ENCODE data around the gene ACSL1.

Gene ACSL1, protein sequence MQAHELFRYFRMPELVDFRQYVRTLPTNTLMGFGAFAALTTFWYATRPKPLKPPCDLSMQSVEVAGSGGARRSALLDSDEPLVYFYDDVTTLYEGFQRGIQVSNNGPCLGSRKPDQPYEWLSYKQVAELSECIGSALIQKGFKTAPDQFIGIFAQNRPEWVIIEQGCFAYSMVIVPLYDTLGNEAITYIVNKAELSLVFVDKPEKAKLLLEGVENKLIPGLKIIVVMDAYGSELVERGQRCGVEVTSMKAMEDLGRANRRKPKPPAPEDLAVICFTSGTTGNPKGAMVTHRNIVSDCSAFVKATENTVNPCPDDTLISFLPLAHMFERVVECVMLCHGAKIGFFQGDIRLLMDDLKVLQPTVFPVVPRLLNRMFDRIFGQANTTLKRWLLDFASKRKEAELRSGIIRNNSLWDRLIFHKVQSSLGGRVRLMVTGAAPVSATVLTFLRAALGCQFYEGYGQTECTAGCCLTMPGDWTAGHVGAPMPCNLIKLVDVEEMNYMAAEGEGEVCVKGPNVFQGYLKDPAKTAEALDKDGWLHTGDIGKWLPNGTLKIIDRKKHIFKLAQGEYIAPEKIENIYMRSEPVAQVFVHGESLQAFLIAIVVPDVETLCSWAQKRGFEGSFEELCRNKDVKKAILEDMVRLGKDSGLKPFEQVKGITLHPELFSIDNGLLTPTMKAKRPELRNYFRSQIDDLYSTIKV
- total RNA-seq: 375 to 4,927 (median 629) reads per million in 17 experiments

DNA sequence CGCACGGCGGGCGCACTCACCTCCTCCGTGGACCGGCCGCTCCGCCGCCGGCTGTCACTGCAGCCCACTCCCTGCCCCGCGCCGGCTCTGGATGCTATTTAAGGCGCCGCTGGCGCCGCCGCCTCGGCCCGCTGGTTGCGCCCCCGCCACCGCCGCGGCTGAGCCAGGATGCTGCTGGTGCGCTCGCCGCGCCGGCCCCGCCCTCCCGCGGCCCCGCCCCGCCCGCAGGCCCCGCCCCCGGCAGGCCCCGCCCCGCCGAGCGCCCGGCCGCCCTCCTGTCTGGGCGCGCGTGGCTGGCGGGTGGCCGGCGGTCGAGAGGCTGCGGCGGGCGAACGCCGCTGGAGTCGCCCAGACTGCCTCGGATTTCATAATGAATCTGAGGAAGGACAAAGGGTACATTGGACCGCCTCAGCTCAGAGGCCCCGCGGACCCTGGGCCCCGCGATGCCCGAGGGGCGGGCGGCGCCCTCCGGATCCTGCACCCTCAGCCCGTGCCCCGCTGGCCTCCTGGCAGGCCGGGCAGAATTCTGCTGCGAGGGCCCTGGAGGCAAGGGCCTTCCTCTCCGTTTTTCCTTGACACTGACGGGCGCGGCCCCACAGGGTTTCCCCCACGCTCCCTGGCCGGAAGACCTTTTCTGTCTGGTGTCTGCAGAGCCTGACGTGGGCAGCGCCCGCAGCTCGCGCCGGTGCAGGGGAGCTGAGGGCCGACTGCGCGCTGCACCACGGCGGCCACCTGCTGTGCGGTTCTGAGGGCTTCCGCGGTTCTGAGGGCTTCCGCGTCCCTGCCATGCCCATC lies at the start of gene ACSL1:
ACSL1 (minus strand) TSS at position 73 of the 795 bp plus-strand sequence. CDS start 22,454 bp downstream, outside the sequence.
- peak; percentile 89 to 96 (median 93) for DNase-seq

DNA sequence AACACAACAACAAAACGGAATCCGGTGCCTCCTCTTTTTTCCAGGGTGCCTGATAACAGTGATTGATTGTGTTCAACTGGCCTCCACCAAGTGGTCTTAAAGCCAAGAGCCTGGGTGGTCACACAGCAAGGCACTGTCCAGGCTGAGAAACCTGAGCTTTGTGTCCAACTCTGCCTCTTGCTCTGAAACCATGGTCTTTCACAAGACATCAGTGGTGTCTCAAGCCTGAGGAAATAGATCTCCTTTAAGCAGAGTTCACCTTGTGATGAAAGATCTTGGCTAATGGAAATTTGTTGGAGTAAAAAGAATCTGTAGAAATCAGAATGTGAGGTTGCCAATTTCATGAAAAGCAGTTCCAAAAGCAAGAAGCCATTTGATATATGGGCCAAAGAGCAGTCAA lies 47.3 kb upstream of the ACSL1 start:
- no peak for DNase-seq

DNA sequence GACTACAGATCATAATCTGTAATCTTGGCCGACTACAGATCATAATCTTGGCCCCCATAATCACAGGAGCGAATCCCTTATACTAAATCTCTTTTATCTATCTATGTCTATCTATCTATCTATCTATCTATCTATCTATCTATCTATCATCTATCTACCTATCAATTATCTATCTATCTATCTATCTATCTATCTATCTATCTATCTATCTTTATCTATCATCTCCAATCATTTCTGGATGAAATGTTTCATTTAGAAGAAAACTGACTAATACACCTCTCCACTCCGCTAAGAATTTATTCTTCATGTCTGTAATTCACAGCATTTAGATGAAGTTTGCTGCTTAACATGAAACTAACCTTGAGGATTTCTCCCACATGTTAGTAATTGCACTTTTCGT lies 45.0 kb upstream of the ACSL1 start:
- no peak for DNase-seq

DNA sequence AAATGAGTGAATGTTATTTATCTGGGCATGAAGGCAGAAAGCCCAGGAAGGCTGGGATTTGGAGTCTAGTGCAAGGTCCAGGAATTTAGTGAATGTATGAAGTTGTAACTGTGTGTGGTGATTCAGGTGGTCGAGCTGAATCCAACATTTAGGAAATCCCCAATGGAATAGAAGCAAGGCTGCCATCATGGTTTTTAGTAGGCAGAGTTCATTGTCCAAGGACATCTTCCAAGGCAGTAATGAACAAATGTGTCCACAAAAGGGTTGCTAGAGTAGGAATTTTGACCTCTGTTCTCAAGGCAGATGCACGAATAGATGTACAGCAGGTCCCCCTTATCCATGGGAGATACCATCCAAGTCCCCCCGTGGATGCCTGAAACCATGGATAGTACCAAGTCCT lies 42.9 kb upstream of the ACSL1 start:
- no peak for DNase-seq

DNA sequence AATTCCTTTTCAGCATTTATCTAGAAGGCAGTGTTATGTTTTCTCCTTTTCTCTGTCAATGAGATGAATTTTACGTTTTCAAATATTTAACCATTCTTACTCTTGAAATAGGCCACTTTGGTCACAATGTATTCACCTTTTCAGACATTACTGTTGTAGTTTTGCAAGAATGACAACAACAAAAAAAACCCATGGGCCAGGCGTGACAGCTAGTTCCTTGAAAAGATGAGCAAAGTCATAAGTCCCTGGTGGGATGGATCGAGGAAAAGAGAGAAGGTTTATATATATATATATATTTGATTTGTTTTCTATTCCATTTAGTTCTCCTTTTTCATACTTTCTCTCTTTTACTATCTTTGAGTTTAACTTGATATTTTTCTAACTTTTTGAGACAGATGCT lies 38.1 kb upstream of the ACSL1 start:
- DNase-seq: no peak

DNA sequence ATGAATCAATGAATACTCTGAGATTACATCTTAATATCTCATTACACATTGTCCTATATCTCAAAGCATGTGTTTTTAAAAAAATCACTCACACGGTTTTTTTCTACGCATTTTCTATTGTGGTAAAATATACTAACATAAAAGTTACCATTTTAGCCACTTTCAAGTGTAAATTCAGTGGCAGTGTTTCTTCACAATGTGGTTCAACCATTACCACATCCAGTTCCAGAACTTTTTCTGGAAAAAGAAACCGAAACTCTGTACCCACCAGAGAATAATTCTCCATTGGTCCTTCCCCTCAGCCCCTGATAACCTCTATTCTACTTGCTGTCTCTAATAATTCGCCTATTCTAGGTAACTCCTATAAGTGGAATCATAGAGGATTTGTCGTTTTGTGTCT lies 35.3 kb upstream of the ACSL1 start:
- peak in 2 of 4 experiments; percentile 23 to 53 for DNase-seq

DNA sequence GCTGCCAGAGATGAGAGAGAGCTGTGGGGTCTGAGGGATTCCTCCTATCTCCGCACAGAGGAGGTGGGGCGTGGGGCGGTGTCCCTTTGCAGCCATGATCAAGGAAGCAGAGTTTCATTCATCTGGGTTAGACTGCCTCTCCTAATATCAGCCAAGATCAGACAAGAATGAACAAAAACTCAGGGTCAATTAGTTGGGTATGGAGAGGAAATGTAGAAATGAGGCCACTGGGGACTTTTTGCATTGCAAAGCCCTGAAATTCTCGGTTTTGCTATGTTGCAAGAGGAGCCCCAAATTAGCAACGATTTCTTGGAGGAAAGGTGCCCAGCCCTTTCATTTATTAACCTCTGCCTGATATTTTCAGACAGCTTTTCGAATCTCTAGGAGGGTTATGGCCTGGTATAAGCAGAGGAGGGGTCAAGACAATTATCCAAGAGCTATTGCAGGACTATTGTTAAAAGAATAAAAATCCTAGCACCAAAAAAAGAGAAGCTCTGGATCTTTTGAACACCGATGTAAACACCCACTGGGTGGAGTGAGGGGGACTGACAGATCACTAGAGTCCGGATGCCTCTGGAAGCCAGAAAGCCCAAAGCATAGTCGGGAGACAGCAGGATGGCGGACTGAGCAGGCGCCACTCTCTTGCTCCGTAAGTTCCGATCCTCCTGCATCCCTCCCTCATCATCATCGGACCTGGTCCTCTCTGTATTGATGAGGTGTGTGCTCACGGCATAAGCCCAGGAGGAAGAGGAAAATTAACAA lies 34.4 kb upstream of the ACSL1 start:
- DNase-seq: peak; percentile 35 to 64 (median 58)

DNA sequence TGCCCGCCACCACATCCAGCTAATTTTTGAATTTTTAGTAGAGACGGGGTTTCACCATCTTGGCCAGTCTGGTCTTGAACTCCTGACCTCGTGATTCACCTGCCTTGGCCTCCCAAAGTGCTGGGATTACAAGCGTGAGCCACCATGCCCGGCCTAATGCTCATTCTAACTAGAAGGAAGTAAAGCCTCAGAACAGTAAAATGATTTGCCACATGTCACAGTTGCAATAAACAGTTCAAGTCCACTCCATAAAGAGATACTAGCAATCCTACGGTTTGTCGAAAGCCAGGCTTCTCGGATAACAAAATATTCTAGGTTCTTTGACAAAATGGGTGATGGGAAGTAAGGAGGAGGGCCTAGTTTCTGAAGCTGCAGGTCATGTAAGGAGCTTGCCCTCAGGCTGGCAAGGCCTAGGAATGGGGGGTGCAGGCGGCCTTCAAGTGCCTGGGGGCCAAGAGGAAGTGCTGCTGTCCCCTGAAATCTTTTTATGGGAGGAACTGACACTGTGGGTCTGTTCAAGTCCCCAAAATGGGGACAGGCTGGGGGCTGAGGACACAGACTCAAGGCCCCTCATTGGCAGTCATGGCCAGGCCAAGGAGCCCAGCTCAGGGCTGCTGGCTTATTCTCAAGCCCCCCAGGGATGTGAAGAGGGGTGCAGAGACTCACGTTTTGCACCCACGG lies 31.8 kb upstream of the ACSL1 start:
- peak in 2 of 4 experiments; percentile 45 to 57 for DNase-seq

DNA sequence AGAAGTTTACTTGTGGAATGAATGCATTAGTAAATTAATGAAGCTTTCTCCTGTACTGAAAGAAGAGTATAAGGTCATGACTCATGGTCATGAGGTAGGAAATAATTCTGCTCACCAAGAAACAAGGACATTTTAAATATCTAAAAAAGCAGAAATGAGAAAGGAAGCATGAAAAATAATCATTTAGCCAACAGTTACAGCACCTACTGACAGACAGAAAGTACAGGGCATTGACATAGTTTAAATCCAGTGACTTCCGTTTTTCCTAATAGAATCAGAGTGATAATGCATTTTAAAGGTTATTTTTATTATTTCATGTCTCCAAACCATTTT lies 30.5 kb upstream of the ACSL1 start:
- DNase-seq: peak; percentile 34 to 95 (median 70)

DNA sequence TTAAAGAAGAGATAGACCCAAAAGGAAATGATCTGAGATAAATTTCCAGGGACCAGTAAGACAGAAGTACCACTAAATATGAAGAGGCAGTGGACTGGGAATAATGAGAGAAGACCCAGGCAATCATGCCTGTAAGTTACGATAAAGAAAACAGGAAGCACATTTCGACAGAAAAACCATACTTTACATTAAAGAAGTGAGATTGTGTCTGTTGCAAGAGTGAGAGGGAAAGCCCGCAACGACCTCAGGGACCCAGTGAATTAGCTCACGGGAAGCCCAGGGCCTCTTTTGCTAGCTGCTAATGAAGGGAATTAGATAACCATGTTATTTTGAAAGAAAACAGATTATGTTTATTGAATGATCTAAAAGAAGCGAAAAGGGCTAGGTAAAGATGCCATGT lies 28.9 kb upstream of the ACSL1 start:
- DNase-seq: peak; percentile 73 to 90 (median 88)

DNA sequence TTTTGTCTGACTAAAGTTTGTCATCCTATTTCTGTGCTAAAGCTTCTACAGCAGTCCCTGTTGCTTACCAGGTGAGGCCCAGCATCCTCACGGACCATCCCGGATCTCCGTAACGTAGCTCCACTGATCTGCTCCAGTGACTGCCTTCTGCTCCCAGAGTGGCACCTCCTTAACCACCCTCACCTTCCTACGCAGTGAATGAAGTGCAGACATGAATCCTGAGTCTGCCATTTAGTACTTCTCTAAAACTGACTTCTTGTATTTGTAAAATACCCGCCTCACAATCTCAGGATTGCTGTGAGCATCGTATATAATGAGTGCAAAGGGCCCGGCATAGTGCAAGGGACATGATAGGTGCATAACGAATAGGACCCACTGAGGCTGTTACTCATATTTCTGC lies 27.7 kb upstream of the ACSL1 start:
- DNase-seq: peak; percentile 38 to 72 (median 60)

DNA sequence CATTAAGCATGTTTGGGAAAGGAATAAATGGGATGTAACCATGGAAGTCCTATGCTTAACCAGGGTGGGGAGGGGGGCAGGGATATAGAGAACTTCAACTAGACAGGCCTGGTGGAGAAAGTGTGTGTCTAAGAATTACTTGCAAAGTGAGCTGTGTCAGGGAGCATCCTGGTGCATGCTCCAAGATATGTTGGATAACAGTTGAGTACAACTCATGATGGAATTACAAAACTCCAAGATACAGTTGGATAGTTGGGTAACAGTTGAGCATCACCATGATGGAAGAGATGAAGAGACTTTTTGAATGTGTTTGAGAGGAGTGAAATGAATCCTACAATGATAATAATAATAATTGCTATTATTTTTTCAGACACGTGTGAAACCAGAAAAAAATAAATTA lies 26.1 kb upstream of the ACSL1 start:
- peak in 1 of 4 experiments; percentile 32 for DNase-seq

DNA sequence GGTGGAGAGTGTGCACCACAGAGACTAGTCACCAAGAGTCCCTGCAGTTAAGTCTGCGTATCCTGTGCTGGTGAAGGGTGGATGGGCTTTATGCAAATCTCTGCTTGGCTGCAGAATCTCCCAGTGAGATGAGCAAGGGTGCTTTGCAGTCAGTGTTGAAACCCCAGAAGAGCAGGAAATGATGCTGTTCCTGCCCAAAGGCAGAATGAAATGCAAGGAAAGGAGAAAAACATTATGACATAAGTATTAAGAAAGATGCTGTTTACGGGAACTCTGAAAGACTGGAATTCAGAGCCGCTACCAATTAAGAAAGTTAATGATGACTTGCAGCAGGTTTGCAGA lies 25.4 kb upstream of the ACSL1 start:
- peak; percentile 75 to 90 (median 82) for DNase-seq

DNA sequence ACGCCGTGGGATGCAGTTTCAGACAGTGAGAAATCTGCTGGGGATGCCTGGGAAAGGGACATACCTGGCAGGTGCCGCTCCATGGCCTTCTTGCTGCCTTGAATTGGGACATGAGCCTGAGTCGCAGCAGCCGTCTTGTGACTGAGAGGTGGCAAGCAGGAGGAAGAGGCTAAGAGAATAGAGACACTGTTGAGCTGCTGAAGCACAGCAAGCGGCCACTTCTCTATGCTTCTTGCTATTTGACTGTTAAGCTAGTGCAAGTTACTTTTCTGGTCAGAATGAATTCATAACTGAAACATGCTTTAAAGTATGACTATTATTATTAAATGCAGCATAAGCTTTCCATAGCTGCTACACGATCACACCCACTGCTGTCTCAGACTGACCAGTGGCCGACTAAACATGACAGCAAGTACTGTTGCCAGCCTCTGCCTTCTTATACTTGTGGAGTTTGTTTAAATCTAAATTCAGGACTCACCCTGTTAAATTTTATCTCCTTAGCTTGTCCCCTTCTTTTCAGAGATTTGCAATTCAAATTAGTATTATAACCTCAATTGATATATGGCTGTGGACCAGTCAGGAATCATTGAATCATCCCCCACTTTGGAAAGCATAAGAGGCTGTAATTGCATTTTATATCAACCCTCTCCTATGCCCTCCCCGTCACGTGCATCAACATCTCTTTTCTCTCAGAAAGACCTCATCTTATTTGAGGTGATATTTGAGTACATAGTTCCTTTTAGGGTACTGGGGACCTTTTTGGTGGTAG lies 24.8 kb upstream of the ACSL1 start:
- DNase-seq: peak in 3 of 4 experiments; percentile 58 to 69 (median 67)

DNA sequence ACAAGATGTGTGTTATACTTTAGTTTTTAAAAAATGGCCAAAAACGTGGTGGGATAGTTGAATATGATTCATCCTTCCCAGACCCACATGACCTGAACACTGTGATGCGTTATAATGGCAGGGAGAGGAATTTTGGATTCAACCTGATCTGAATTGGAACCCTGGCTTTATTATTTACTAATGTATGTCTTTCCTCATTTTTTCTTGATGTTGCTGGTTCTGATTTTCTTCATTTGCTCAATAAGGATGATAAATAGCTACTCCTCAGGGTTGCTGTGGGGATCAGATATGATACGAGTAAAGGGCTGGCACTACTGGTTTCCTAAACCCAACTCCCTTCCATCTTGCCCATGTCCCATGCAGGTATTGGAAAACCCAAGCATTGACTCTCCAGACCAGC lies 24.2 kb upstream of the ACSL1 start:
- no peak for DNase-seq

DNA sequence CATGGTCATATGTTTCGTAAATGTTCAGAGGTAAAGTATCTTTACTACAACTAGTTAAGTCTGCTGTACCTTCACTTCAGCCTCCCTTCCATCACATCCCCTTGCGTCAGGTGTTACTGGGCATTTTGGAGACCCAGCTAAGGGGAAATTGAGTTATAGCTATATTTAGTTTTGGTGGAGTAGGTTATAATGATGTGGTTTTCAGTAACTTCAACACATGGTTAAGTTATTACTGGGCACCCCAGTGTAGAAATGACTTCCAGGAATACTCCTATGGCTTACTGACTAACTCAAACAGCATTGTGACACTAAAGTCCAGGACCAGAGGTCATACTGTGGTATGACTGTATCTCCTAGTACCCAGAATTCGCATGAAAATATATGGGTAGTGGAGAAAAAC lies 23.4 kb upstream of the ACSL1 start:
- peak in 1 of 4 experiments; percentile 63 for DNase-seq

DNA sequence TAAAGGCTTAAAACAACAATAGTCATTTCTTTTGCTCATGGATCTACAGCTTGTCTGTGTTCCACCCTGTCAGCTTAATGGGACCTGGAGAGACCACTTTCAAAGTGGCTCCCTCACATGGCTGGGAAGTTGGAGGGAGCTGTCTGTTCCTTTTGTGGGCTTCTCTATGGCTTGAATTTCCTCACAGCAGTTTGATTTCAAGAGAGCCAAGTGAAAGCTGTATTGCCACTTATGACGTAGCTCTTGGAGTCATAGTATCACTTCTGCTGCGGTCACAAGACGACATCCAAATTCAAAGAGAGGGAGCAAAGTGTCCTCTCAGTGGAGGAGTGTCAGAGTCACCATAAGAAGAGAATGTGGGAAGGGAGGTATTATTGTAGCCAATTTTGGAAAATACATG lies 22.7 kb upstream of the ACSL1 start:
- DNase-seq: peak; percentile 73 to 93 (median 82)

DNA sequence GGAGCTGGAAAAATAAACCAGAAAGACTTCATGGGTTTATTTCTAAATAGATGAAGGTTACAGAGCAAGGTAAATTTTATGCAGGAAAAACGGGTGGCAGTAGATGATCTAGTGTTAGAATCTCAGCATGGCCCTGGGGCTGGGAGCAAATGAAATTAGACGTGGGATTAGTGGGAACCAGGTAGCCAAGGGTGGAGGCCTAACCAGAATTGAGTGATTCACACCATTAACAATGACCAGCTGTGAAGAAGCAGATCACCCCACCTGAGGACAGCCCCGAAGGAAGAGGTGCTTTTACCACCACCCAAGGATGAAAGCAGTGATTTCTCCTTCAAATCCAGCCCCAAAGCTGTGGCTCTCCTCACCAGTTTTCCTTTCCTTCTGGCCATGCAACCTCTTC lies 20.8 kb upstream of the ACSL1 start:
- no peak for DNase-seq

DNA sequence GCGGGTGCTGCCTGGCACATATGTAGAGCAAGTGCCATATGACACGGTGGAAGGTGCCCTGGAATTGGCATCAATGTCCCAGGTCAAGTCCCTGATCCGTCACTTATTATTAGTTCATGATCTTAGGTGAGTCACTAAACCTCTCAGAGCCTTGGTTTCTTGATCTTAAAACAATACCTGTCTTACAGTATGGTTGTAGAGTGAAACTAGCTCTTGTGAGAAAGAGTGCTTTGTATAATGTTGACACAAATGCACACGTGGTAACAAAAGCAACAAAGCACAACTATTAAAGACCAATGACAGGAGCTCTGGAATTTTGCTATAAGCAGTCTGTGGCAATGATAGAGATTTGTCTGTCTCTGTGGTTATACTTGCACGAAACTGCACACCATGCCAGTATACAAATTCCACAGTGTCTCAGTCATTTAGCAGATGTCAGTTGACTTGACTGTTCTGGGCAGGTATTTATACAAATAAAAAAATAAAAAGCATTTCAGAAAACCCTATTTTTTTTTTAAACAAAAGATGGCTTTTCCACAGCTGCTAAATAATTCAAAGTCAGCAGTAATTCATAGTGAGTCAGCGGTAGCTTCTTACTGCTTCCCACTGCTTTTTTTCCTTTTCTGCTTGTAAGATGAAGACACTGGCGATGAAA lies 19.7 kb upstream of the ACSL1 start:
- peak in 3 of 4 experiments; percentile 44 to 84 (median 77) for DNase-seq

DNA sequence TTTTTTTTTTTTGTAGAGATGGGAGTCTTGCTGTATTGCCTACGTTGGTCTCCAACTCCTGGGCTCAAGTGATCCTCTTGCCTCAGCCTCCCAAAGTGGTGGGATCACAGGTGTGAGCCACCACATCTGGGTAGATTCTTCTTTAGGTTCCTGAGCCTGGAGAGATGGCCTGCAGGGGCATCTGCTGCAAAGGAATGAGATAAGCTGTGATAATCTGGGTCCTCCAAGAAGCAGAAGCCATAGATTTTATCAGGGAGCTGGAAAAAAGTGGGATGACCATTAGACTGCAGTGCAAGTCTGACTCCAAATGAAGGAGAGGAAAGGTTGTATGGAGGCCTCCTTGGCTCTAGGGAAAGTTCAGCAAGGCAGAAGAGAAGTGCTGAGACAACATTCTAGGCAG lies 19.0 kb upstream of the ACSL1 start:
- no peak for DNase-seq
